Stromal cell of bone marrow (primary cell): ENCODE results near the gene GRIK4.

Experiments used
- DNase-seq: peaks from one replicate; pipeline ENCODE4 v3.0.0-alpha.2; 2012; ENCODE audit warnings: low read depth

GRIK4 gene

DNA sequence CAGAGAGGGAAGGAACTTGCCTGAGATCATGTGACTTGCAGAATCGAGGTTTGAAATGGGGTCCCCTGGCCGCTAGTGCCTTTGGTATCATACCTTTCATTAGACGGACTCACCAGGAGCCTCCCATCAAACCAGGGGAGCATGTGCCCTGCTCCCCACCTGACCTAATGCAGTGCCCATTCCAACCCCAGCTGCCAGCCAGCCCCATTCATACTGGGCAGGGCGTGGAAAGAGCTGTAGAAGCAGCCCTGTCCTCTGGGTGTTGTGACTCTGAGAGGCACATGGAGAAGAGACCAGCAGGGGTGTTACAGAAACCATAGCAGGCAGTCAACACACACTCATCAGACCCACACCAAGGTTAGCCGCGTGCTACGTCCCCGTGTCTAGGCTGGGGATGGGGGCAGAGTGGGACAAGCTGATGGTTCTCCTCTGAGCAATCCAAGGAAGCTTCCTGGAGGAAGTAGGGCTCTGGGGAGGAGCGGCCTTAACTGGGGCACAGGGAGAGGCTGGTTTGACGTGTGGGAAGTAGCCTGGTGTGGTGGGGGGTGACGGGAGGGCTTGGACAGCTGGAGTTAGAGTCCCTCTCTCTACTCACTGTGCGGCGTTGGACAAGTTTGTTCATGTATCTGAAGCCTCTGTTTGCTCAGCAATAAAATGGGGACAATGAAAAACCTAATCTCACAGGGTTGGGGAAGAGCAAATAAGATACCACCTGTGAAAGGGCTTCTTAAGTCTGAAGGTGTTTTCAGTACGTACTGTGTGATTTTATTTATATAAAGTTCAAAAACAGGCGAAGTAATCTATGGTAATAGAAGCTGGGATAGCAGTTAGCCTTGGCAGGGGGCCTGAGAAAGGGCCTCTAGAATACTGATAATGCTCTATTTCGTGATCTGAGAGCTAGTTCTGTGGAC lies 14.0 kb downstream of the GRIK4 start:
- DNase-seq = no peak

GRCh38 chr11:120526241-120526640 lies 14.7 kb downstream of the GRIK4 start:
- no peak for DNase-seq

DNA sequence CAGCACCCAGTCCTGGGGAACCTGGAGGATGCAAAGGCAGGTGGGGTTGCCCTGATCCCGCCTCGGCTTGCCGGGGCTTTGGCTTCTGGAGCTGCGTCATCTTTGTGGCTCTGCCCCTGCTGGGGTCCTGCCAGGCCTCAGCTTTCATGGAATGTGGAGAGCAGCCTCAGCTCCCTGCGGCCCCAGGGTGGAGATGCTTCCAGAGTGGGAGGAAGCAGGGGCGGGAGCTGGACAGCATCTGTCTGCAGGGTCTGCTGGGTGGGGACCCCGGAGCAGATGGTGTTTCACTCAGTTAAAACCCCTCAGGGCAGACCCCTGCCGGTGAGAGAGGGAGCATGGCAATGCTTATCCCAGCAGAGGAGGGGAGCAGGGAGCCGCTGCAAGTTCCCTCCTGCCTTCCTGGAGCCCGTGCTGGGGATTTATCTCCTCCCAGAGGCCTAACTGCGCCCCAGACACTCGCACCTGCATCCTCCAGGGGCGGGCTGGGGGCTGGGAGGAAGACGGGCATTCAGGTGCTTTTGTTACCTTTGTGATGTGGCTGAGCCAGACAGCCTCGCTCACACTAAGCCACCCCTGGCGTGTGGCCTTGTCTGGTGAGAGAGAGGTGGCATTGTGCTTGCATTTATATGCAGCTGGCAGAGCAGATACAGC lies 15.7 kb downstream of the GRIK4 start:
- peak; percentile 40 for DNase-seq

- no peak for DNase-seq
Measured at GRCh38 chr11:120528749-120529148, 17.2 kb downstream of the GRIK4 start.

DNA sequence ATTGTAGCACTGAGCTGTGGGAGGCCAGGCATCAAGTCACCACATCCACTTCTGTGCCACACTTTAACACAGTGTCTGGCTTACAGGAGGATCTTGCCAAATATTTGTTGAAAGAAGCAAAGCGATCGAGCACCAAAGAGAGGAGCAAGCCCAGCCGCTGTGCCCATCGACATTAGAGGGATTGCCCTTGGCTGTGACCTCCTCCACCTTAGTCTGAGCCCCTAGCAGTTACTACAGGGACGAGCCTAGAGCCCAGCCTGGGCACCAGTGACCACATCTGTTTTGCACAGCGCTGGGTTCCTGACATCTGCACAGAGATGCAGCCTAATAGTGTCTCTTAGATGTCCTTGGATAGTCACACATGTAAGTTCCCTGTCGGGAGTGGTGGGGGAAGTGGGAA lies 17.7 kb downstream of the GRIK4 start:
- DNase-seq = no peak

- no peak for DNase-seq
Measured at GRCh38 chr11:120529911-120530310, 18.4 kb downstream of the GRIK4 start.

DNA sequence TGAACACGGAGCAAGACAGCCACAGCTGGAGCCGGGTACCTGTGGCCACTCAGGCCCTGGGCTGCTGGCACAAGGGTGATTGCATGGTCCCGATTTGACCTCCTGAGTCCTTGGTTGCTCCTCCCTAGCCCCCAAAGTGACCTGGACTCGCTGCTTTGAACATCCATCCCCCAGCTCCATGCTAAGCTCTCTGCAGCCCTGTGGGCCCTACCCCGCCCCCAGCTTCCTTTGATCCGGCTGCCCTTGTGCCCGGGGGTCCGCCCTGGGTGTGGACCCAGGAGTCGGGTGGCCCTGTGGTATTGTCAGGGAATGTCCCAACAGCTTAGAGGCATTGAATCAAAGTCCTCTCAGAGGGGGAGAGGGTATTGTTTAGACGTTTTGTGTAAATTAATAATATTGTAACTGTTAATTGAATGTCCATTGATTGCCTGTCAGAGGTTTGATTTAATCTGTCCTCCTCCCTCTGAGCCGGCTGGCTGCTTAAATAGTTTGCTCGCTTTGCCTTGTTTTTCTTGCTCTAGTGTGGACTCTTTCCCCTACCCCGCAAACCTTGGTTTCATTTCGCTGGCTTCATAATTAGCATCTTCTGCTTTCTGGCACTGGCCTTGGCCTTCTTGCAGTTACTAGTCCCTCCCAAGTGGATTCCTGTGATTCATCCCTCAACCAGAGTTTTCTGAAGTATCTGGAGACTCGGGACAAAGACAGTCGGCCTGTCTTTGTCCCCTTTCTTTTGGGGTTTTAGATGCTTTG lies 20.7 kb downstream of the GRIK4 start:
- DNase-seq = peak; percentile 66

GRCh38 chr11:120532832-120533196 lies 21.3 kb downstream of the GRIK4 start:
- no peak for DNase-seq

DNA sequence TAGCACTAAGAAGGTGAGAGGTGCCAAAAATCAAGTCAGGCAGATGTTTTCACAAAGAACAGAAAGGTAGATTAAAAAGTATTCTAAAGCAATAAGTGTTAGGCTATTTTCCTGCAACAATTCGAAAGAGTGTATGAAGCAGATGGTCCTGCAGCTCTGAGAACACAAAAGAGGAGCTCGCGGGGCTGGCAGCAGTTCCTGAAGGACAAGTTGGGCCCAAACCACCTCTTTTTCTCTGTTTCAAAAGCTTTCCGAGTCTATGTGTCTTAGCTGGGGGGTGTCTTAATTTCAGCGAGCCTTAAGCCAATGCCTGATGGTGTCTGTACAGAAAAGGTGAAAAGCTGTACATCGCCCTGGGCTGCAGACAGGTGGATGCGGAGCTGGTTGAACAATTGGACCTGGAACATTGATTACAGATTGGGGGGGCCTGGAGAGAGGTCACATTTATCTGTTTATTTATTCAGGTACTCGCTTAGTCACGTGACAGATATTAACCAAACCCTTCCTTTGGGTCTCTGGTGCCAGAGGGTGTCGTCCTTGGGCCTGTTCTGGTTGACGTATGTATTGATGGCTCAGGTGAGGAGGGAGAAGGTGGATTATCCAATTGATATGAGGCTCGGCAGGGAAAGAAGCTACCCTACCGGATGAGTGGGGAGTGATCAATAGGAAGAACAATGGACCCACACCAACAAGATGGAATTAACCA lies 24.7 kb downstream of the GRIK4 start:
- DNase-seq = no peak

GRCh38 chr11:120536797-120537169 lies 25.2 kb downstream of the GRIK4 start:
- DNase-seq = no peak

- no peak for DNase-seq
Measured at GRCh38 chr11:120537996-120538395, 26.4 kb downstream of the GRIK4 start.

DNA sequence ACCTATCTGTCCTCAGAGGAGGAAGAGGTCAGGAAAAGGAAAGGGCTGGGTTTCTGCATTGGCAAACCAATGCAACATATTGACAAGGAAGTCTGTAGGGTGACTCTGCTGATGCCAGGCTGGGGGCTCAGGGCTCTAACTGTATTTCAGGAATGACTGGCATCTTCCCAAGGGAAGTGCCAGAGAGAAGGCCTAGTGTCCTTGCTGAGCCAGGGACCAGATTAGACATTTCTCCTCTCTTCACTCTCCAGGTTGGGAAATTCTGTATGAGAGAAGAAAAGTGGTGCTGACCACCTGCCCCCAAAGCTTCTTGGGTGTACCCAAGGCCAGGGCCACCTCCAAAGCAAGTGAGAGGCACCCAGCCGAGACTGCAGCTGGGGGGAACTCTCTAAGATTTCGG lies 27.2 kb downstream of the GRIK4 start:
- DNase-seq = no peak

DNA sequence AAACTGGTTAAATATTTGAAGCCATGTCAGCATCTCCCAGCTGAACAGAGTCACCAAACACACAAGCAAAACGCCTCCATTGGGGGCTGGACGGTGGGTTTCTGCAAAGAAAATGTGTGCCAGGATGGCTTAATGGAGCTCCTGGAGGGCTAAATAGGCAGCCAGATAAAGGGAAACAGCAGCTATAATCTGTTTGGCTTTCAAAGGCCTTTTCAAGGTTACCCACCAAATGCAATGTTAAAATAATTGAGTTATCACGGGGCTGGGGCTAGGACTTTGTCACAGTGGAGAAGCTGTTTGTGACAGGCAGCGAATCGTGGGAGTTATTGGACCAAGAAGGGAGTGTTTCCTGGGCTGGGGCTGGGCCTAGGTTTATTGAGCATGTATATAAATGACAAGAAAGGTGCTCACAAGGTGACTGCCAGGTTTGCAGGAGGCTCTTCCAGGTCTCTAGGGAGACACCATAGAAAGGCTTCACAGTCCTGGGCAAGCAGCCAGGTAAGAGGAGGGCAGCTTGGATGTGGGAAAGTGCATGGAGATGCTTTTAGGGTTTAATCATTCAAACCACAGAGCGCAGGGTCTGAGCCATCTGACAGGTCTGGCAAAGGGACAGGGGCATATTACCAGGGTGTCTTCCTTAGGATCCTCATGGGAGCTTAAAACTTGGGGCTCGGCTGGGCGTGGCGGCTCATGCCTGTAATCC lies 28.3 kb downstream of the GRIK4 start:
- DNase-seq = no peak

DNA sequence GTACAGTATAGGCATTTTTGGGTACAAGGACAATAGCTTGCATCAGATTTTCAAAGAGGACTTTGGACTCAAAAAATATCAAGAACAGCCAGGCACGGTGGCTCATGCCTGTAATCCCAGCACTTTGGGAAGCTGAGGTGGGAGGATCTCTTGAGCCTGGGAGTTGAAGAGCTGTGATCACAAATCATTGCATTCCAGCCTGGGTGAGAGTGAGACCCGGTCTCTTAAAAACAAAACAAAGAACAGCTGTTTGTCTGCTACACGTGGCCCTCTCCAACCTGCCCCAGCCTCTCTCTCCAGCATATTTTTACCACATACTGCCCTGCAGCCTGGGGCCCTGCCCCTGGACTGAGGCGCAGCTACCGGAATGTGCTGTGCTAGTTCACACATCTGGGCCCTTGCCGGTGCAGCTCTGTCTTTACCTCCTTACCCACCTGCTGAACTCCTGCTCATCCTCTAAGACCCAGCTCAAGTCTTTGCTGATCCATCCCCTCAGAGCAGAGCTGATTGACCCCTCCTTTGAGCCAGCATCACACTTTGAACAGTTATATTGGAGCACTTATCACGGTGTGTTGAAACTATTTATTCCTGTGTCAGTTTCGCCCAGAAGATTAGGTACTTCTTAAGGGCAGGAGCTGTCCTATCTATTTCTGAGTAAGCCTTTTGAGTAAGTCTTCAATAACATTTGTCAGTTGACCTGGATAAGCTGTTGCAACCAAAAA lies 29.4 kb downstream of the GRIK4 start:
- no peak for DNase-seq

DNA sequence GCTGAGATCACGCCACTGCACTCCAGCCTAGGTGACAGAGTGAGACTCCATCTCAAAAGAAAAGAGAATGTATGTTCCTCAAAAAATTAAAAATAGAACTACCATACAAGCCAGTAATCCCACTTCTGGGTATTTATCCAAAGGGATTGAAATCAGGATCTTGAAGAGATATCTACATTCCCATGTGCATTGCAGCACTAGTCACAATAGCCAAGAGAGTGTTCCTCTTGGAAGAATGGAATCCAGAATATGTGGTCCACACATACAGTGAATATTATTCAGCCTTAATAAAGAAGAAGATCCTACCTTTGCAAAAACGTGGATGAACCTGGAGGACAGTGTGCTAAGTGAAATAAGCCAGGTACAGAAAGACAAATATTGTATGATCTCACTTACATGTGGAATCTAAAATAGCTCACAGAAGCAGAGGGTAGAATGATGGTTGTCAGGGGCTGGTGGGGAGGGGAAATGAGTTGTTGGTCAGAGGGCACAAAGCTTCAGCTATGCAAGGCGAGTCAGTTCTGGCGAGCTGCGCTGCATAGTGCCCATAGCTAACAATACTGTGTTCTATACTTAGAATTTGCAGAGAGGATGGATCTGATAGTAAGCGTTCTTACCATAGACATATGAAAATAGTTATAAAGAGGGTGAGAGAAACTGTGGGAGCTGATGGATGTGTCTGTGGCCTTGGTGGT lies 32.1 kb downstream of the GRIK4 start:
- no peak for DNase-seq

DNA sequence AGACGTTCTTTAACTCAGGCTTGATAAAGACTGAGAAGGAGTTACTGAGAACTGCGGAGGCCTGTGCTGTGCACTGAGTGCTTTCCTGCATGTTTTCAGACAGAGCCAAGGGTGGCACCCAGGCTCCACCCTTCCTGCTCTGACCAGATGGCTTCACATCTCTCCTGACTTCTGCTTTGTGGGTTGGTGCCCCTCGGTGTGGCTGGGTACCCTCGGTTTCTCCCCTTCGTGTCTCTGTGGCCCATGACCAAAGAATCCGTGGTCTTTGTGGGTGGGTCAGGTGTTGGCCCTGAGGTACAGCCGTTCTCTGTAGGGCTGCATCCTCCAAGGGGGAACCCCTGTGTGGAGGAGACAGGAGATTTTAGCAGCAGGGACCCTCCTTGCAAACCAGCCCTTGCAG lies 34.3 kb downstream of the GRIK4 start:
- DNase-seq = no peak

GRCh38 chr11:120546312-120547205 lies 35.0 kb downstream of the GRIK4 start:
- DNase-seq = peak; percentile 98

GRCh38 chr11:120547316-120547715 lies 35.8 kb downstream of the GRIK4 start:
- DNase-seq = peak; percentile 14
